Erythroblast (primary cell): ENCODE results near the gene DEPDC5.

Experiments used
- GATA1 ChIP-seq: IDR thresholded peaks from 2 replicates; pipeline ENCODE4 v1.6.1; 2011; ENCODE audit warnings: low read depth, mild to moderate bottlenecking, control low read depth, low read length, moderate library complexity
- POLR2A ChIP-seq: IDR thresholded peaks from 2 replicates; pipeline ENCODE4 v1.6.1; 2011; ENCODE audit warnings: mild to moderate bottlenecking, low read length

- TF ChIP-seq POLR2A (no peak), GATA1 (no peak)
These were observed 138.2 kb downstream of the DEPDC5 start for GRCh38 chr22:31892080-31892433.
